PC-9 (cell line): ENCODE measurements around the gene KEAP1. TPM values are rescaled to one million over a fixed set of nuclear protein-coding genes. Genes with fewer than 3 reads are reported as not detected.

Experiments used
- BruUV-seq: library from RNA; stranded (reverse); fragments of 400-500 nt; replicated peaks from 2 replicates; lab custom pipeline; 2021; lab: Mats Ljungman, UMichigan
- CTCF ChIA-PET: fragments of 300-600 bp; sonication (Branson Sonifier 250); formaldehyde crosslinking; loops from one replicate; lab custom pipeline; 2022; ENCODE audit warnings: antibody characterized with exemption; lab: Charles Lee
- POLR2A ChIA-PET: fragments of 300-600 bp; sonication (Branson Sonifier 250); formaldehyde crosslinking; loops from one replicate; lab custom pipeline; 2022; ENCODE audit warnings: antibody characterized with exemption; ENCODE audit not compliant: unreplicated experiment; lab: Charles Lee
- DNase-seq, 2 experiments: peaks; one replicate each; pipeline versions ENCODE4 v3.0.0 to v3.0.0-alpha.2; 2015 to 2022; ENCODE audit warnings: mixed read lengths in 1 of 2
- H2AFZ ChIP-seq: fragments of 200-600 bp; sonication (generic); 2 replicates; pipeline ENCODE4 v1.8.1; 2017; ENCODE audit warnings: antibody characterized with exemption
- H3F3A ChIP-seq: fragments of 200-600 bp; sonication (generic); 2 replicates; pipeline ENCODE4 v1.8.1; 2017; ENCODE audit warnings: antibody characterized with exemption, mild to moderate bottlenecking, low read depth; ENCODE audit not compliant: insufficient read depth
- H3K27ac ChIP-seq: fragments of 200-600 bp; sonication (generic); 2 replicates; pipeline ENCODE4 v1.6.1; 2016; ENCODE audit warnings: mixed run types
- H3K27me3 ChIP-seq: fragments of 200-600 bp; sonication (generic); 2 replicates; pipeline ENCODE4 v1.6.1; 2016; ENCODE audit warnings: low read depth, mixed run types; ENCODE audit not compliant: insufficient read depth
- H3K36me3 ChIP-seq: fragments of 200-600 bp; sonication (generic); 2 replicates; pipeline ENCODE4 v1.6.1; 2016; ENCODE audit warnings: low read depth, mixed run types
- H3K4me1 ChIP-seq: fragments of 200-600 bp; sonication (generic); replicated peaks from 2 replicates; pipeline ENCODE4 v1.6.1; 2016; ENCODE audit warnings: mixed run types; ENCODE audit not compliant: insufficient read depth
- H3K4me2 ChIP-seq: fragments of 200-600 bp; sonication (generic); 2 replicates; pipeline ENCODE4 v1.6.1; 2017; ENCODE audit warnings: mixed run types
- H3K4me3 ChIP-seq: fragments of 200-600 bp; sonication (generic); 2 replicates; pipeline ENCODE4 v1.6.1; 2016; ENCODE audit warnings: mixed run types
- H3K79me2 ChIP-seq: fragments of 200-600 bp; sonication (generic); 2 replicates; pipeline ENCODE4 v1.6.1; 2017; ENCODE audit warnings: low read depth, mixed run types
- H3K9me2 ChIP-seq: fragments of 200-600 bp; sonication (generic); 2 replicates; pipeline ENCODE4 v1.8.1; 2017; ENCODE audit warnings: mild to moderate bottlenecking; ENCODE audit not compliant: insufficient read depth
- H3K9me3 ChIP-seq: fragments of 200-600 bp; sonication (generic); 2 replicates; pipeline ENCODE4 v1.8.1; 2016; ENCODE audit warnings: low read depth; ENCODE audit not compliant: insufficient read depth
- H4K20me1 ChIP-seq: fragments of 200-600 bp; sonication (generic); 2 replicates; pipeline ENCODE4 v1.8.1; 2017; ENCODE audit not compliant: insufficient read depth
- EZH2 ChIP-seq: fragments of 200-600 bp; sonication (generic); IDR thresholded peaks from 2 replicates; pipeline ENCODE4 v1.8.0; 2017; ENCODE audit warnings: antibody characterized with exemption, low read depth
- intact Hi-C: fragments of 100-400 bp; cut with micrococcal nuclease; formaldehyde crosslinking; loops from one replicate; pipeline ENCODE4 v1.10.0; 2022; ENCODE audit not compliant: unreplicated experiment
- microRNA-seq: library from miRNA; unstranded; fragments of <30 nt; microRNA quantifications from one replicate; pipeline ENCODE4 v1.2.0, GENCODE V29; 2021; ENCODE audit warnings: borderline number of aligned reads, borderline replicate concordance
- total RNA-seq: library from RNA; stranded (reverse); gene quantifications from 2 replicates; pipeline ENCODE4 v1.2.3, GENCODE V29; 2021
- TF ChIP-seq, protein P1 (sequence below): fragments of 200-600 bp; sonication (generic); conservative IDR thresholded peaks from 2 replicates; pipeline ENCODE4 v1.6.1; 2017; ENCODE audit warnings: mixed run types, antibody characterized with exemption, mild to moderate bottlenecking, moderate library complexity

KEAP1 gene
- total RNA-seq, 1 experiment from 2014 or later, result 154 TPM

DNA sequence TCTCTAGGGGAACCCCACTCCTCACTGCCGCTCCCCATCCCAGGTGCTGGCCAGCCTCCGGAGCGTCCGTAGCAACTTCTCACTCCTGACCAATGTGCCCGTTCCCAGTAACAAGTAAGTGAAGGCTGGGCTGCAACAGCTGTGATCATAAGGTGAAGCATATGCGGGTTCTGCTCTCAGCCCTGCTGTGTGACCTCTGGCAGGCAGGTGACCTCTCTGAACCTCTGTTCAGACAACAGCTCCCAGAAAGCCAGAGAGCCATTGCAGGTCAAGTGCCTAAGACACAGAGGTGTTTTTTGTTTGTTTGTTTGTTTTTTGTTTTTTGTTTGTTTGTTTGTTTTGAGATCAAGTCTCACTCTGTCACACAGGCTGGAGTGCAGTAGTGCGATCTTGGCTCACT lies 54.1 kb downstream of the KEAP1 start:
- Histone ChIP-seq H3F3A (peaks cover 4% of the 10 kb centered on the region; the same call in 1 of the 2 replicates), H3K4me3 (no peak overlapping the region), H3K4me1 (no peaks in the 10 kb centered on the region), H3K36me3 (no peaks in the 10 kb centered on the region), H3K27me3 (no peaks in the 10 kb centered on the region), H3K4me2 (no peak overlapping the region), H2AFZ (no peak overlapping the region), H3K9me2 (no peaks in the 10 kb centered on the region), H3K9me3 (no peaks in the 10 kb centered on the region), H3K27ac (no peak overlapping the region), H3K79me2 (no peaks in the 10 kb centered on the region), H4K20me1 (no peaks in the 10 kb centered on the region)
- intact Hi-C loops, result no loop called here
- no peak for TF ChIP-seq EZH2
- DNase-seq, result no peak
- no TSS peak for BruUV-seq
- CTCF ChIA-PET, result no interaction called here
- POLR2A ChIA-PET, result no interaction called here

DNA sequence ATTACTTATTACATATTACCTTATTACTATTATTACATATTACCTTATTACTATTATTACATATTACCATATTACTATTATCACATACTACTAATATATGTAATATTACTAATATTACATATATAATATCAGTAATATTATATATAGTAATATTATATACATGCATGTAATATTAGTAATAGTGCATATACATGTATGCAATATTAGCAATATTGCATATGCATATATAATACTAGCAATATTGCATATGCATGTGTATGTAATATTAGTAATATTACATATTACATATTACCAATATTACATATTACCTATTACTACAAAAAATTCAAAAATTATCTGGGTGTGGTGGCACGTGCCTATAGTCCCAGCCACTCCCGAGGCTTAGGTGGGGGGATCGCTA lies 60.5 kb downstream of the KEAP1 start:
- no peak overlapping the region for H3K4me2 ChIP-seq
- POLR2A ChIA-PET, result no interaction called here
- H3F3A ChIP-seq, result 0 out of 2 replicates have a peak, but pooled peaks cover 6% of the 10 kb centered on the region
- CTCF ChIA-PET, result no interaction called here
- no peak for DNase-seq
- no peaks in the 10 kb centered on the region for H4K20me1 ChIP-seq
- no peaks in the 10 kb centered on the region for H3K27me3 ChIP-seq
- no peaks in the 10 kb centered on the region for H3K9me2 ChIP-seq
- H3K4me1 ChIP-seq, result no peaks in the 10 kb centered on the region
- TF ChIP-seq EZH2, result no peak
- TF ChIP-seq, protein P1, sequence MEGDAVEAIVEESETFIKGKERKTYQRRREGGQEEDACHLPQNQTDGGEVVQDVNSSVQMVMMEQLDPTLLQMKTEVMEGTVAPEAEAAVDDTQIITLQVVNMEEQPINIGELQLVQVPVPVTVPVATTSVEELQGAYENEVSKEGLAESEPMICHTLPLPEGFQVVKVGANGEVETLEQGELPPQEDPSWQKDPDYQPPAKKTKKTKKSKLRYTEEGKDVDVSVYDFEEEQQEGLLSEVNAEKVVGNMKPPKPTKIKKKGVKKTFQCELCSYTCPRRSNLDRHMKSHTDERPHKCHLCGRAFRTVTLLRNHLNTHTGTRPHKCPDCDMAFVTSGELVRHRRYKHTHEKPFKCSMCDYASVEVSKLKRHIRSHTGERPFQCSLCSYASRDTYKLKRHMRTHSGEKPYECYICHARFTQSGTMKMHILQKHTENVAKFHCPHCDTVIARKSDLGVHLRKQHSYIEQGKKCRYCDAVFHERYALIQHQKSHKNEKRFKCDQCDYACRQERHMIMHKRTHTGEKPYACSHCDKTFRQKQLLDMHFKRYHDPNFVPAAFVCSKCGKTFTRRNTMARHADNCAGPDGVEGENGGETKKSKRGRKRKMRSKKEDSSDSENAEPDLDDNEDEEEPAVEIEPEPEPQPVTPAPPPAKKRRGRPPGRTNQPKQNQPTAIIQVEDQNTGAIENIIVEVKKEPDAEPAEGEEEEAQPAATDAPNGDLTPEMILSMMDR, result no peak
- no peak overlapping the region for H3K27ac ChIP-seq
- no peaks in the 10 kb centered on the region for H3K9me3 ChIP-seq
- no peaks in the 10 kb centered on the region for H3K79me2 ChIP-seq
- H2AFZ ChIP-seq, result no peak overlapping the region
- H3K36me3 ChIP-seq, result no peaks in the 10 kb centered on the region
- H3K4me3 ChIP-seq, result no peak overlapping the region
- no TSS peak for BruUV-seq
- intact Hi-C loops, result no loop called here

DNA sequence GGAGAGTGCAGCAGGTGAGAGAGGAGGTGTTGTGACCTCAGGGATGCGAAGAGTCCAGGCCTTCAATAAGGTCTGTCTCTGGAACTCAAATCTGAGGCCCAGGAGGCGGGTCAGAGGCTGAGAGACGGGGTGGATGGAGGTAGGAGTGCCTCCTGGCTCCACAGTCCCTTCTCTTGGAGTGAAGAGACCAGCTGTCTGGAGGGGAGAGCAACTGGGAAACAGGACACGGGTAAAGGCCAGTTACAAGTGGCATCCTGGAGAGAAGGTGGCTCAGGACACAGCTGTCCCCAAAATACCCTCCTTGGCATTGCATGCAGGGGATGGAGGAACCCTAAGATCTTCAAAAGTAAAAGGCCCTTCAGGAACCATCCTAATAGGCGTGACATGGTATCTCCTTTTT lies 63.6 kb downstream of the KEAP1 start:
- no peaks in the 10 kb centered on the region for H3K27me3 ChIP-seq
- H2AFZ ChIP-seq, result no peak overlapping the region
- H4K20me1 ChIP-seq, result no peaks in the 10 kb centered on the region
- no peak overlapping the region for H3K4me3 ChIP-seq
- intact Hi-C loops, result no loop called here
- no peak overlapping the region for H3K27ac ChIP-seq
- no peaks in the 10 kb centered on the region for H3K36me3 ChIP-seq
- no peaks in the 10 kb centered on the region for H3K9me3 ChIP-seq
- no peaks in the 10 kb centered on the region for H3K79me2 ChIP-seq
- POLR2A ChIA-PET, result no interaction called here
- CTCF ChIA-PET, result no interaction called here
- H3F3A ChIP-seq, result 0 out of 2 replicates have a peak, but pooled peaks cover 6% of the 10 kb centered on the region
- no peaks in the 10 kb centered on the region for H3K4me1 ChIP-seq
- TF ChIP-seq EZH2, result no peak
- TF ChIP-seq, protein P1, result no peak
- no peaks in the 10 kb centered on the region for H3K9me2 ChIP-seq
- BruUV-seq, result no TSS peak
- H3K4me2 ChIP-seq, result no peak overlapping the region
- DNase-seq, result no peak

Small RNA genes lying within 50 kb of the gene (microRNA-seq; reads per million reads assigned to microRNA genes)
- not detected for gene MIR1238

Other genes with a start within 250 kb of the KEAP1 start
- gene ICAM1, start 232.2 kb downstream of the KEAP1 start, total RNA-seq, result 23.8 and 32.9 TPM in 2 replicates
- gene ICAM4, start 216.4 kb downstream of the KEAP1 start, total RNA-seq, result 0.52 and 0.68 TPM in 2 replicates
- 19.2 and 24.0 TPM in 2 replicates for gene ICAM5, start 213.4 kb downstream of the KEAP1 start, total RNA-seq
- 7.5 and 10.2 TPM in 2 replicates for gene ZGLP1, start 193.5 kb downstream of the KEAP1 start, total RNA-seq
- 23.1 and 29.2 TPM in 2 replicates for gene FDX2, start 187.3 kb downstream of the KEAP1 start, total RNA-seq
- gene RAVER1, start 169.8 kb downstream of the KEAP1 start, total RNA-seq, result 52.9 and 83.9 TPM in 2 replicates
- 14.0 and 22.7 TPM in 2 replicates for gene ICAM3, start 163.7 kb downstream of the KEAP1 start, total RNA-seq
- 94.7 and 102 TPM in 2 replicates for gene TYK2, start 122.8 kb downstream of the KEAP1 start, total RNA-seq
- 156 and 191 TPM in 2 replicates for gene CDC37, start 99.8 kb downstream of the KEAP1 start, total RNA-seq
- 8.9 and 10.4 TPM in 2 replicates for gene PDE4A, start 82.8 kb downstream of the KEAP1 start, total RNA-seq
- 7.9 and 9.5 TPM in 2 replicates for gene S1PR5, start 14.1 kb upstream of the KEAP1 start, total RNA-seq
- gene ATG4D, start 40.5 kb upstream of the KEAP1 start, total RNA-seq, result 33.1 and 40.2 TPM in 2 replicates
- 24.5 and 27.0 TPM in 2 replicates for gene KRI1, start 62.7 kb upstream of the KEAP1 start, total RNA-seq
- gene CDKN2D, start 65.6 kb upstream of the KEAP1 start, total RNA-seq, result 8.3 and 10.1 TPM in 2 replicates
- gene AP1M2, start 84.0 kb upstream of the KEAP1 start, total RNA-seq, result 94.5 and 126 TPM in 2 replicates
- 205 and 239 TPM in 2 replicates for gene SLC44A2, start 122.2 kb upstream of the KEAP1 start, total RNA-seq
- 242 and 326 TPM in 2 replicates for gene ILF3, start 151.0 kb upstream of the KEAP1 start, total RNA-seq
- 31.9 and 41.0 TPM in 2 replicates for gene QTRT1, start 198.1 kb upstream of the KEAP1 start, total RNA-seq
- gene DNM2, start 214.7 kb upstream of the KEAP1 start, total RNA-seq, result 169 and 188 TPM in 2 replicates